ENCODE measurements around the gene CCDC149.

Gene CCDC149

DNA sequence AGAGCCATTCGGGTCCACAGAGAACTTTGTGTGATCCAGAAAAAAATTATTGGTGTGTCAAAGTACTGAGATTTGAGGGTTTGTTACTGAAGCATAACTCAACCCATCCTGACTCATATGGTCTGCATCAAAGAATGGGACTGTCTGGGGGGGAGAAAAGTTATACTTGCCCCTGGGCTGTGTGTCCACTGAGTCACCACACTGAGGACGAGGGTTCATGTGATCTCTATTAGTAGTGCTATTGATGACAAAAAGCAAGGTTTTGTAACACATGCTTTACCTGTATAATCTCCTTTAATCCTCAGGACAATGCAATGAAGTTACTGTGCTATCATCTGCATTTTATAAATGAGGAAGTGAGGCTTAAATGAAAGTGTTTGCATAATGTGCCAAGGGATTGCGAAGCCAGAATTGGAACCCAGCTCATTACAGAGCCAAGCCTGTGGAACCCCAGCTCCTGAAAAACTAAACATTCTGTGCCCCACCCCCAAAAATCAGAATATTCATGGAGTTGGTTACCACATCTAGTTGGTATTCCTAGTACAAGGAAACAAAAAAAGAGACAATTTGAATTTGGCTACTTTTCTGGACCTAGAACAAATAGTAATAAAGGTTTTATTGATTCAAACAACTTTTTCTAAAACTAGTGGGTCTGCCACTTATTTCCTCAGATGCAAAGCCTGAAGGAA, 31.2 kb downstream of the CCDC149 start:
- DNase-seq (ENCODE audit: low read depth in 2 of 2) = no peak

DNA sequence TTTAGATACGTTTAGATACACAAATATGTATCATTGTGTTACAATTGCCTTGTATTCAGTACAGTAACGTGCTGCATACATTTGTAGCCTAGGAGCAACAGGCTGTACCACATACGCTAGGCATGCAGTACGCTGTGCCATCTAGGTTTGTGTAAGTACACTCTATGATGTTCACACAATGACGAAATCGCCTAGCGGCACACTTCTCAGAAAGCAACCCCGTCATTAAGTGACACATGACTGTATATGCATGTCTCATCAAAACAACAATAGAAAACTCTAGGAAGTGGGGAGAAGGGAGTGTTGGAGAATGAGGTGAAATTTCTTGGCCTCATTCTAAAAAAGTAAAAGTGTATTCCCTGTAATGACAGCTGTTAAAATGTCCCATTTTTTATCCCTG, 32.7 kb downstream of the CCDC149 start:
- no peak for DNase-seq (ENCODE audit: low read depth in 2 of 2)

DNA sequence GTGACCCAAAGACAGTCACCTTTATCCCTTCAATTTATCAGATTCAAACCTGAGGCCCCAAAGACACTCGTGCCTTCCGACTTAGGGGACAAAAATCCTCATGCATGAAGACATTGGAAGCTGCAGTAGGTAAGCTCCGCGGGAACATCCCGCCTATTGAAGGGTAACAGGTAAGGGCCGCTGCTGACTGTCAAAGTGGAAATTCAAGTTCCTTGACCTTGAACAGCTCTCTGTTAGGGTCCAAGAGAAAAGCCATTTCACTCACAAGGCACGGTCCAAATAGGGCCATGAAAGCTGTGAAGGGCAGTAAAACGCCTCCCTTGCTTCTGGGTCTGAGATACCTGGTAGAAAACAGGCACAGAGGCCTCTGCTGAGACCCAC, 34.2 kb downstream of the CCDC149 start:
- no peak for DNase-seq (ENCODE audit: low read depth in 2 of 2)

DNA sequence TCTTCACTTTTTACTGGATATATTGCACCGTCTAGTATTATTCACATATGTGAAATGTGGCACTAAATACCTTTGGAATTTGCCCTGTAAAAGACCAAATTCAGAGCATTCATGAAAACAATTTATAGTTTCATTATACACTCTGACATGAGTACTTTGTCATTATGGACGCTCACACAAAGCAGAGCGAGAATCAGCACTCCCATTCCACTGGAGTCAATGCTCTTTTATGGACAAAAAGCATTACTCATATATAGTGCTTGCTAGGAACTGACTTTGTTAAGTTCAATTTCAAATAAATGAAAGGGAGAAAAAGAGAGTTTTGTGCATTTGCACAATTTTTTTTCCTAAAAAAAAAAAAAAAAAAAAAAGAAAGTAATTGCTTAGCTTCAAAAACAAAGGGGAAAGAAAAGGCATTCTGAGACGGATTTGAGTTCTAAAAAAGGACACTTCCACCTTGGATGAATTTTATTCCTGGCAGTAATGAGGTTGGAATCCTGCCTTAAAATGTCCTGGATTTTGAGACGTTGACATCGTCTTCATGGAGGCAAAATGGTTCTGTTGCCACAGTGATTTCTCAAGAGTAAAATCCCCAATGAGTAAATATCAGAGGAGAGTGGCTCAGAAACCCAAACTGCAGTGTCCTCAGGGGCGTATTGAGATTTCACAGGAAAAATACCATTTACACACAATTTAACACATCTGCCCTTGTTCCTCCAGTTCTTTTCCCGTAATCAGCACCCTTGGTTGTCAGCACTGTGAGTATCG, 34.8 kb downstream of the CCDC149 start:
- no peak for DNase-seq (ENCODE audit: low read depth in 2 of 2)

DNA sequence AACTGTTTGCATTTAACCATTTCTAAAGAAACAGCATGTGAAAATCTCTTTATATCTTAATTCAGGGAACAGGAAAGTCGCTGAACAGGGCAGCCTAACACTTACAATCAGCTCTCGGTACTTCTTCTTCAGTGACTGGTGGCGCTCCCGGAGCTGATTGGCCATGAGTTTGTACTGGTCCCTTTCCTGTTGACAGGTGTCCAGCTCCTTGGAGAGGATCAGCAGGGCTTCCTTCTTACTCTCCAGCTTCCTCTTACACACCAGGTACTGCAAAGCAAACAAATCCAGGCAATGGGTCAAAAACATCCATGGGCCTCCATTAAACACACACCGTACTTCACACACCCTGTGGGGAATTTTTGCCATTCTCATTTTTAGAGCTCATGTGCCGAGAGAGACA, 36.4 kb downstream of the CCDC149 start:
- DNase-seq (ENCODE audit: low read depth in 2 of 2) = no peak

DNA sequence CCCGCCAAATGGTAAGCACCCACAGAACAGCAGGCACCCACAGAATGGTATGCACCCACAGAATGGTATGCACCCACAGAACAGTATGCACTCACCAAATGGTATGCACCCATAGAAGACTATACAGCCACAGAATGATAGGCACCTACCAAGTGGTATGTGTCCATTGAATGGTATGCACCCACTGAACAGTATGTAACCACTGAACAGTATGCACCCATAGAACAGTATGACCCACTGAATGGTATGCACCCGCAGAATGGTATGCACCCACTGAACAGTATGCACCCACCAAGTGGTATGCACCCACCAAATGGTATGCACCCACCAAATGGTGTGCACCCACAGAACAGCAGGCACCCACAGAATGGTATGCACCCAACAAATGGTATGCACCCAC, 40.1 kb downstream of the CCDC149 start:
- DNase-seq (ENCODE audit: low read depth in 2 of 2) = no peak

DNA sequence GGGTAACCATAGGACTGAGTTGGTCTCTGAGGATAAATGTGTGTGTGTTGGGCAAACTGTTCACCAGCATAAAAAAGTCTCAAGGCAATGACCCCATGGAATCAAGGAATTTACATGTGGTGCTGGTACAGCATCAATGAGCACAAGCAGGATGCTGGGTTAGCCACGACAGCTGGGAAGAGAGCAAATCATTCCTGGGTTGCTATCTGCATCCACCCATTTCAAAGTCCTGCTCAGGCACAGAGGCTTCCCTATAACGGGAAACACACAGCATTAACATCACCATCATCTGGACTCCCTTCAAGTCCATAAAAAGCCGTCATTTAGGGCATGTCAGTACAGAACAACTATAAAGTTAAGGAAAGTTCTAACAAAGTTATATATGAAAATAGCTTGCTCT, 41.6 kb downstream of the CCDC149 start:
- no peak for DNase-seq (ENCODE audit: low read depth in 2 of 2)

DNA sequence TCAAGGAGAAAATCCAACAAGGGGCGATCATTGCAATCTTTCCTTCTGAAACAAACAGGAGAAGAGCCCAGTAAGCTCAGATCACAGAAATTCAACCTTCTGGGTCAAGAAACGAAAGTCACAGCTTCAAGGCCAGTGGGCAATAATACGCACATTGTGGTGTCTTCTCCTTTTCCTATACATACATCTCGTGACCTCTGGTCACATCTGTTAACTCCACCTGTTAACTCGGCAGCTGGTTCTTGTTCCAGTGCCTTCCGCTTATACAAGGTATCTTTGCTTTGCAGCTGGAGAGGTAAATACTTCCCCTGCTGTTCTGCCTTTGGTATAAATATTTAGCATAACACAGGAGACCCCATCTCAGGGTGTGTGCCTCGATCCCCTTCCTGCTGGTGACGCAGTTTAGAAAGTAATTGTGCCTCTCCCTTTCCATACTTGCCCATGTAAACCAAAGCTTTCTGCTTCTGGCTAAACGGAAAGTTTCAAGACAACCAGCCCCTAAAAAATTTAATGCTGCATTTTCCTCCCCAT, 45.0 kb downstream of the CCDC149 start:
- no peak for DNase-seq (ENCODE audit: low read depth in 2 of 2)

DNA sequence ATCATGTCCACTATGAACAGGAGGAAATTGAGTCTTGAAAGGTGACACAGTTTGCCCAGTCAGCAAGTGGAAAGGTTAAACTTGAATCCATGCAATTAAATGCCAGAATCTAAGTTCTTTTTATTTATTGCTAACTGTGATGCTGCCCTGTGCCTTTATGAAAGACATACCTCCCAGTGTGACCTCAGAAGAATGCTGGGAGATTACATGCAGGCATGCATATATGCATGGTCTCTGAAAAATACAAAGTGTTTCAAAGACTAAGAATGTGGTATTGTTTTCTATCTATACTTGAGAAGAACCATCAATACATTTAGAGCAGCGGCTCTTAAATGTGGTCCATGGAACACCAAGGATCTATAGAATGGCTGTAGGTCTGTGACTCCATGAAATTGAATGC, 45.6 kb downstream of the CCDC149 start:
- no peak for DNase-seq (ENCODE audit: low read depth in 2 of 2)

DNA sequence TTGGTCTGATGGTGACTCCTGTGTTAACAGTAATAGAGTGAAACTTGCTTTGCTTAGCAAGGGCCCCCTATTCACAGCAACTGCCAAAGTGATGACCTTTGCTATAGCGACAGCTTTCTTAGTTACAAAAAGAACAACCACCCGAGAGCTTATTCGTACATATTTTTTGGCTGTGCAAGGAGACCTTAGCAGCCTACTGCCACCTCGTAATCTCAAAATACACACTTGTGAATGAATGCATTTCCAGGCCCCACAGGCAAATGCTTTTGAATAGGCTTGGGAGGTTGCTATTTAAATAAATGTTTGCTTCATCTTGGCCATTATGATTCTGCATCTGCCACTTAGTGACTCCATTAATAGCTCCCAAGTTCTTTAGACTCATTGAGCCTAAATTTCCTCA, 47.4 kb downstream of the CCDC149 start:
- DNase-seq (ENCODE audit: low read depth in 2 of 2) = no peak

DNA sequence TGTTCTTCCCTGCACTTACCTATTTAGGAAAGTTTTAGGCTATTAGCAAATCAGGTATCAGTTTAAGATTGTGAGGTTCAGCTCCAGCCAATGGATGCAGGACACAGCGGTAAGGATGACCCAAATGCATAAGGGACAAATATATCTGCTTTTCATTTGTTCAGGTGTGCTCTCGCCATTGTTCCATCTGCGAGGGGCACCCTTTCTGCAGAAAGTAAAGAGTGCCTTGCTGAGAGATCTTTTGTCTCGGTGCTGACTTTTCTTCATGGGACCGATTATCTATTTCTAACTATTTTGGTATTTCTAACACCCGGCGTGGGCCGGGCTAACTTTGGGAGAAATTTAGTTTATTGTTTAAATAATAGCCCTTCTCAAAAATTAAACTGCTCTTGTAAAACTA, 49.0 kb downstream of the CCDC149 start:
- DNase-seq (ENCODE audit: low read depth in 2 of 2) = no peak

DNA sequence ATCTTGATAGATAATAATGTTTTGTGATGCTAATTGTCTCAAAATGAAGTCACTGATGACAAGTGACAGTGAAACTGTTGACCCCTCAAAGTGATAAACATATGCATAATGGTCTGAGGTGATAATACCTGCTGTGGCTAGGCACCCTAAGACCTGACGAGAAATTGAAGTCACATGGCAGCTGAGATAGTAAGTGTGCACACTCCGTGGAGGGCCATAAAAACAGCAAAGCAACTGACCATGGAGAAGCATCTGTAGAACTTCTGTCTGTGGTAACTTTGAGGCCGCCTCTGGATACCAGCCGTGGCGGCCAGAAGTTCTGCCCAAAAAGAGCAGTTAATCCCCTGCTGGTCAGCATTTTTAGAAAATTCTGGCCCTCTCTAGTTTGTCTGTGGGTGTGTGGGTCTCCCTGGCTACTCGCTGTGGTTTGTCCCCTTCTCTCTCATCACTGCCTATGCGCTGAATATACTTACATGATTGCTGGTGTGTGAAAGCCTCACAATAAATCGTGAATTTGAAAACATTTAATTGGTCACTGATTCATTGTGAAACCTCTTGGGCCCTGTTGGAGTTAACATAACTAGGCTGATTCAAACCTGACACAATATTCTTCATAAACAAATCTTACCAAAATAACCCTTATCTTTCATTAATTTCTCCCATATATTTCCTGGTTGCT, 50.6 kb downstream of the CCDC149 start:
- DNase-seq (ENCODE audit: low read depth in 2 of 2) = no peak

DNA sequence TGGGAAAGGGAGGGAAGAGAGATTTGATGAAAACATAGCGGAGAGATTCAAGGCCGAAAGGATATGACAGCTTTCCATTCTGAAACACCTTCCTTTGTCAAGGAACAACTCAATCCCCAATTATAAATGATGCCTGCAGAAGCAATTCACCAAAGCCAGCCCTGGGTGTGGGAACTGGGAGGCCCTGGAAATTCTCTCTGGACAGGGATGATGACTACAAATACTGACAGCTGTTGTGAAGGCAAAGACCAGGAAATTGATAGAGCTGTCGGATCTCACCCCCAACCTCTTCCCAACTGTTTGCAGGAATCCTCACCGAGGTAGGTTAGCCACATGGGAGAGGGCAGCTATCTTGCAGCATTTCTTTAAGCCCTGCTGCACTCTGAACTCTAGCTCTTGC, 54.3 kb downstream of the CCDC149 start:
- no peak for DNase-seq (ENCODE audit: low read depth in 2 of 2)

DNA sequence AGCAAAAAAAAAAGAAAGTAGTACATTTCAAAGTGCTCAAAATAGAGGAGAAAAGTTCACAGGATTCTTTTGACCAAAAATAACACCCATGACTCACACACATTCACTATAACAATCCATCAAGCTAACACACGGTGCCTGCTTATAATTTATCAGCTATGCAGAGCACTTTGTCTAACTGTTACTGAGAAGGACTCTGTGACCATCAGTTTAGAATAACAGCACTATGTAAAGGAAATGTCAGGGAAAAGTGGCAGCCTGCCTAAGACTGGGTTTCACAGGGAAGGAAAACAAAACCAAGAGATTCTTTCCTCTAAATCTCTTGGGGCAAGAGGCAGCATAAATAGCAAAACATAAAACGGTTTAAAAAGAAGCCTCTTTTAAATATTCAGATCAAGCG, 54.8 kb downstream of the CCDC149 start:
- DNase-seq (ENCODE audit: low read depth in 2 of 2) = no peak

DNA sequence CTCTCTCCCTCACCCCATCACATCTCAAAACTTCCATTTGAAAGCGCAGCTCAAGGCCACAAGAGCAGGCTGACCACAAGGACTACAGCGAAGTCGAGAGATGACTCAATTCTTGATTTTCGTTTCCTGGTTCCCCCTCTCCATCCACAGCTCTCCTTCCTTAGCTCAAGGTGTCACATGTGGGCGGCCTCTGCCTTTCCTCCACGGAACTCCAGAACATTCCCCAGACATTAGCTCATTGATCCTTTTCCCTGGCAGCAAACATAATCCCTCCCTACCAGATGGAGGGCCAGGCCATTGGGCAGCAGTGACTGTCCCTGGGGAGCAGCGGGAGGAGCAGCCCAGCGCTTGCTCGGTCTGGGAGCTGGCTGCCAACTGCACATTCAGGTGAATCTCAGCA, 56.3 kb downstream of the CCDC149 start:
- DNase-seq (ENCODE audit: low read depth in 2 of 2) = no peak

DNA sequence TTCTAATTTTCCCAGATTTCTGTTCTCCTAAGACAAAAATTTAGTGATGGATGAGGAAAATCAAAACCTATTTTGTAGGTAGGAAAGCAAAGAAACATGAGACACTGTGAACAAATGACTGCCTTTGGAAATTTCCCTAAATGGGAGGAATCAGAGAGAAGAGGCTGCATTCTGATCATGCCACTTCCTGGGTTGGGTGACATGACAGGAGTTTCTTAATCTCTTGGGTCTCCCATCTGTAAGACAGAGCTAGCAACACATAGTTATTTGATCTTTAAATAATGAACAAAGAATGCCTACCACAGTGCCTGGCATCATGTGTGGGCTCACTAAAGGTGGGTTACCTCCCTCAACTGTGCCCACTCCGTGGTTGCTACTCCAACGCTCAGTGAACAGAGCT, 57.1 kb downstream of the CCDC149 start:
- no peak for DNase-seq (ENCODE audit: low read depth in 2 of 2)

DNA sequence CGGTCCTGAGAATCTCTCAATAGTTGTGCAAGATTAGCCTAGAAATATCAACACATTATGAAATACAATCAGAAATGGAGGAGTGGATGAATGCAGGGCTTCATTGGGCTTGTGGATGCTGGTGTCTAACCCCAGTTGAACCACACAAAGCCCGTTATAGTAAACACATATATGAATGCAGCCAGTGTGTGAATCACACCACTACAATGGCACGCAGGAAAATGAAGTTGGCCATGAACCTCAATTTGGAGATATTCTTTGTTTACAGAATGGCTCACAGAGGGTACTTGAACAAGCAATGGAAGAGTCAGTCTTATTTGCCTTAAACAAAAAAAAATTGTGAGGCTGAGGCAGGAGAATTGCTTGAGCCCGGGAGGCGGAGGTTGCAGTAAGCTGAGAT, 59.7 kb downstream of the CCDC149 start:
- no peak for DNase-seq (ENCODE audit: low read depth in 2 of 2)

DNA sequence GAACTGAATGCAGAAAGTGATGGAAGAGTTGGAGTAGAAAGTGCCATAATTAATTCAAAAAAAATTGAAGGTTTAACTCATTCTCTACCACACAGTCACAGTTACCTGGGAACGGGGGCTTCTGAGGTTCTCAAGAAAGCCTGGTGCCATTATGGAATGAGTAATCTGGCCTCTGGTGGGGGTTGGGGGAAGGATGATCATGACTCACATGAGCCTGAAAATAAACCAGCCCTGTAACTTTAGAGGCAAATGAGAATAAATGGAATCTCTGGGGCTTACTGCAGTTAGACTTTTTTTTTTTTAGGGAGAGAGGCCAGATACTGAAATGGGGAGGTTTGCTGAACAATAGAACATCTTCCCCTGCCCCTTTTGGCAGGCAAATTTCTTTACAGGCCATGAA, 62.2 kb downstream of the CCDC149 start:
- no peak for DNase-seq (ENCODE audit: low read depth in 2 of 2)

DNA sequence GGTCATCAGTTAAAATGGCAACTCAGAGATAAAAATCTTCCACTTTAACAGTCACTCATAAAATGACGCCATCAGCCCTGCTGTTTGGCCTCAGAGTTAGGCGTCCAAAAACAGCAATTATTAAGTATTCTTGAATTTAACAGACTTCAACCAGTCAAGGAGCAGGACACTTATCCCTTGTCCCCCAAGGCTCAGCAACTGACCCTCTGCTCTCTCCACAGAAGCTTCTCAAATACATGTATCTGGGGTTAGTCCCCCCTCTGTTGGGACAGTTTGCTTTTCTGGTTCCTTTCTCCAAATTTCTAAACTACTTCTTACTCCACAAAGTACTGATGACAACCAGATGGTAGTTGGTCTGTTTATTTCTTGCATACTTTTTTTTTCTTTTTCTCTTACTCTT, 63.1 kb downstream of the CCDC149 start:
- DNase-seq (ENCODE audit: low read depth in 2 of 2) = no peak

DNA sequence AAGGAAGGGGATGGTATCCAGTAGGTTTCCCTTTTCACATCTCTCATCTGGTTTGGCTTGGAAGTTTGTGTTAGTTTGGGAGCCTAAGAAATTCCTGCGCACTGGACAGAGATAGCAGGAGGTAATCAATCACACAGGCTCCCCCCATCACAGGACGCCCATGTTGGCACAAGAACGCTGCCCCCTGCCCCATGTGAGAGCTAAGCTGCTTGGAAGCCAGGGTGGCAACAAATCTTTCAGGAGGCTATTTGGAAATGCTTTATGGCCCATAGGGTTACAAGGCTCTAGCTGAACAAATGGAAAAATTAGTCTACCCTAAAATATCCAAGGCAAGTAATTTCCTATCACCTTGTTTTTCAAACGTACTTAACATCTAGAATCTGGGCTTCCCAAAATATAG, 63.5 kb downstream of the CCDC149 start:
- no peak for DNase-seq (ENCODE audit: low read depth in 2 of 2)

DNA sequence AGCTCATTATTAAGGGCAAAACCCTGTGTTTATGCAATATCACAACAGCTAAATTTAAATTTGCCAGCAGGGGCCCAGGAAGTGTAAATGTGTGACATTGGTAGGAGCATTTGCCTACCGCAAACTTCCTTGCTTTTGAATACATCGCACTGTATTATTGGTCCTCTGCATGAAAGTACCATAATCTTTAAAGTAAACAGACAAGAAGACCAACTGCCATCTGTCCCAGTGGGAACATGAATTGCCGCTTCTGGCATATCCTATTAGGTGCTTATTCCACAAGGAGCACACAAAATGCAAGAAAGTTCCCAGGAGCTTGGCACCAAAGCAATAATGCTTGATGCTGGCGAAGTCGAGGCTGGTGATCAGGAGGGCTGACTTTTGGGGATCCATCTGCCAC, 66.1 kb downstream of the CCDC149 start:
- no peak for DNase-seq (ENCODE audit: low read depth in 2 of 2)

DNA sequence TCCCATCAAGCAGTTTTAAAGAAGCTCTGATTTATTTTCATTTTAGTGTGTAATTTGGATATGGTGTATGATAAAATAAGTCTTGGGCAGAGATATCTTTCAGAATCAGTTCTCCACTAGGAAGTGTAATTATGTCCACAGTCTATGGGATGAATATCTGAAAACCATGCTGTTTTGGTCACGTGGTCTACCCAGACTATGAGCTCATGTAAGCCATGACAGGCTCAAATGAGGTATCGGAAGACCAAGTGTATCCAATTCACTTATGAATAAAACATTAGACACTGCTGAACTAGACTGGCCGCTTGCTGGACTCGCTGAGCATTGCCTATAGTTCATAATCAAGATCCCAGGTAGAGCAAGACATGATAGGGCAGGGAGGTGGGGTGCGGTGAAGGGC, 66.9 kb downstream of the CCDC149 start:
- no peak for DNase-seq (ENCODE audit: low read depth in 2 of 2)

DNA sequence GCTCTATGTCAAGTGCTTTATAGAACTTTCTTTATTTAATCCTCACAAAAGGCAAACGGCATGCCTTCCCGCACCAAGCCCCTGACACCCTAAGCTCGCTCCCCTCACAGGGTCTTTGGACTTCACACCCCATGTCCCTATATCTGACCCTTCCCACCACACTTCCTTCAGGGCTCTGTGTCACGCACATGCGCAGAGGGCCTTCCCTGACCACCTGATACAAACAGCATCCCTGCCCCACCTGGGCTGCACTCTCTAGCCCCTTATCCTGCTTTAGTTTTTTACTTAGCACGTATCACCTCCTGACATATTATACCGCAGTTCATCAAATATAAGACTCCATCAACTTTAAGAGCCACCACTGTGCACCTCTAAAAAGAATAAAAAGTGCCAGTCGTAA, 67.7 kb downstream of the CCDC149 start:
- DNase-seq (ENCODE audit: low read depth in 2 of 2) = no peak

All from stimulated activated CD4-positive, alpha-beta T cell treated with anti-CD3 and anti-CD28 coated beads, Interleukin-1b, Interleukin-23, amount 100 ng/mL, for 4 hours (primary cell).